ENCODE data around the gene PLEKHG7. TPM values are rescaled to one million over a fixed set of nuclear protein-coding genes. Genes with fewer than 3 reads are reported as not detected.
"Not testable (repeated sequence)": the region's sequence is repeated elsewhere in the genome, so short reads cannot be mapped to it uniquely, and the experiment has no call there.

The PLEKHG7 gene
- total RNA-seq, 1 donor from 2014 or later, result not detected

DNA sequence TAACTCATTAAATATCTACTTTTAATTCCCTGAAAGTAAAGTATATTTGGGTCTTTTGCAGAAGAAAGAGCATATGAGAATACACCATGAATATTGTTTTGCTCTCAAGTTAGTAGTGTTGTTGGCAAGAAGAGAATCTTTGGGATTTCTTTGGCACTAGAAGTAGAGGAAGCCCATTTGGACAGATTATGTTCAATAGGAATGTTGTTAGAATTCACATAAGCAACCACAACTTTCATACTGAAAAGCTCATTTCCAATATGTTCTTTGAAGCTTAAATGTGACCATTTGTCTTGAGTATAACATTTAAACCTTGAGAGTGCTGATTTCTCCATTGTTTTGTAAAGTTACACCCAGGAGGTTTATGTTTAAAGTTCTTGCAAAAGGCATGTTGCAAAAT, 37.6 kb downstream of the PLEKHG7 start:
- Mint-ChIP-seq H3K4me3 (ENCODE audit: unreplicated experiment) (no peak overlapping the region), H3K4me1 (ENCODE audit: low read depth) (peaks cover 5% of the 10 kb centered on the region), H3K27me3 (ENCODE audit: low read depth) (no peaks in the 10 kb centered on the region), H3K36me3 (ENCODE audit: low read depth) (no peaks in the 10 kb centered on the region), H3K9me3 (ENCODE audit: low read depth) (no peaks in the 10 kb centered on the region), H3K27ac (ENCODE audit: unreplicated experiment) (no peak overlapping the region)
- no peak for TF ChIP-seq CTCF (IDR thresholded peaks at IDR 0.05)
- no peak for DNase-seq (ENCODE audit: low spot score)

GRCh38 chr12:92743026-92743425, 40.2 kb downstream of the PLEKHG7 start:
- Mint-ChIP-seq H3K27ac (ENCODE audit: unreplicated experiment) (no peak overlapping the region), H3K4me1 (ENCODE audit: low read depth) (peaks cover 22% of the 10 kb centered on the region), H3K27me3 (ENCODE audit: low read depth) (no peaks in the 10 kb centered on the region), H3K9me3 (ENCODE audit: low read depth) (no peaks in the 10 kb centered on the region), H3K4me3 (ENCODE audit: unreplicated experiment) (no peak overlapping the region), H3K36me3 (ENCODE audit: low read depth) (no peaks in the 10 kb centered on the region)
- no peak for TF ChIP-seq CTCF (IDR thresholded peaks at IDR 0.05)
- DNase-seq (ENCODE audit: low spot score), result no peak

DNA sequence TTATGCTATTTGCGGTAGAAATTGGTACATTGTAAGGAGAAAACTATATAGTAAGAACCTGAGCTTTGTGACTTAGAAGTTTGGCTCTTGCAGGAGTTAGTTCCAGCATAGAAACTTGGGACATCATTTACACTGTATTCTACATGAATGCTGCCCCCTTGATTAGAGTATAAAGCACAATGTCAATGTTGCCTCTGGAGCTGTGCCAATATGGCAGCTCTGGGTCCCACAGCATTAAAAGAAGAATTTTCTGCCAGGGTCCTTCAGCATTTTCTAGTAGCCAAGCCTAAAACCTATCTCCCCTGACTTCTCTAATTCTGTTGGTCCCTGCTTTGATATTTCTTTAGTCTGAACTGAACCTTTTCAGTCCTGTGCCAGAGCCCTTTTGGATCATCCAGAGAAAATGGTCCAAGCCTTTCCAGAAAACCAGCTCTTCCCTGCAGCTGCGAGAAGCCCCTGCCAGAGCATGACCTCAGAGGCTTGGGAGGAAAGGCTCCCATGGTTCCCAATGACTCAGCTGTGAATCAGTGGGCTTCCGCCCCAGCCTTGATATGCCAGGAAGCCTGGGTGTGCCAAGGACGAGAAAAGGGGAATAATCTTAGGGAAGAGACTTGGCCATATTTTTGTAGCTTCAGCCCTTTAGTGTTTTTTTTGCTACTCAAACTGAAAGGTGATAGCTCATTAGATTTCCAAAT, 43.2 kb downstream of the PLEKHG7 start:
- no peaks in the 10 kb centered on the region for H3K9me3 Mint-ChIP-seq (ENCODE audit: low read depth)
- no peaks in the 10 kb centered on the region for H3K27me3 Mint-ChIP-seq (ENCODE audit: low read depth)
- no peak for DNase-seq (ENCODE audit: low spot score)
- TF ChIP-seq CTCF (IDR thresholded peaks at IDR 0.05), result peak; percentile 9
- peaks cover 22% of the 10 kb centered on the region for H3K4me1 Mint-ChIP-seq (ENCODE audit: low read depth)
- H3K36me3 Mint-ChIP-seq (ENCODE audit: low read depth), result no peaks in the 10 kb centered on the region
- H3K4me3 Mint-ChIP-seq (ENCODE audit: unreplicated experiment), result no peak overlapping the region
- H3K27ac Mint-ChIP-seq (ENCODE audit: unreplicated experiment), result peak overlapping the region; percentile 93

- H3K27me3 Mint-ChIP-seq (ENCODE audit: low read depth), result no peaks in the 10 kb centered on the region
- H3K4me1 Mint-ChIP-seq (ENCODE audit: low read depth), result peaks cover 22% of the 10 kb centered on the region
- peak overlapping the region; percentile 93 for H3K27ac Mint-ChIP-seq (ENCODE audit: unreplicated experiment)
Observed at GRCh38 chr12:92747151-92747550, 44.4 kb downstream of the PLEKHG7 start.

GRCh38 chr12:92749691-92750090, 46.9 kb downstream of the PLEKHG7 start:
- not testable (repeated sequence) for H3K27ac Mint-ChIP-seq (ENCODE audit: unreplicated experiment); H3K27me3 Mint-ChIP-seq (ENCODE audit: low read depth); H3K36me3 Mint-ChIP-seq (ENCODE audit: low read depth); H3K4me3 Mint-ChIP-seq (ENCODE audit: unreplicated experiment); H3K9me3 Mint-ChIP-seq (ENCODE audit: low read depth); DNase-seq (ENCODE audit: low spot score)
- H3K4me1 Mint-ChIP-seq (ENCODE audit: low read depth), result peaks cover 22% of the 10 kb centered on the region

More at GRCh38 chr12:92747151-92747550, 44.4 kb downstream of the PLEKHG7 start:
- H3K4me3 Mint-ChIP-seq (ENCODE audit: unreplicated experiment), result no peak overlapping the region
- H3K9me3 Mint-ChIP-seq (ENCODE audit: low read depth), result no peaks in the 10 kb centered on the region
- no peak for DNase-seq (ENCODE audit: low spot score)
- no peak for TF ChIP-seq CTCF (IDR thresholded peaks at IDR 0.05)
- H3K36me3 Mint-ChIP-seq (ENCODE audit: low read depth), result no peaks in the 10 kb centered on the region
